Endothelial cell of umbilical vein (primary cell): ENCODE data around the gene AMH. TPM values are rescaled to one million over a fixed set of nuclear protein-coding genes. Genes with fewer than 3 reads are reported as not detected.

Source experiments
- BruUV-seq: library from RNA; stranded (reverse); fragments of 400-500 nt; replicated peaks from 2 replicates; lab custom pipeline; 2021; lab: Mats Ljungman, UMichigan
- CTCF ChIA-PET: fragments of 300-600, 350-600 bp; sonication (Branson Sonifier 250); formaldehyde crosslinking; loops from one replicate; lab custom pipeline; 2021; ENCODE audit warnings: antibody characterized with exemption, inconsistent platforms; lab: Charles Lee
- POLR2A ChIA-PET: fragments of 300-600, 350-600 bp; sonication (Branson Sonifier 250); formaldehyde crosslinking; loops from one replicate; lab custom pipeline; 2021; ENCODE audit warnings: antibody characterized with exemption, inconsistent platforms; lab: Charles Lee
- DNase-seq: peaks from one replicate; pipeline ENCODE4 v3.0.0-alpha.2; 2011; ENCODE audit warnings: low read depth, low spot score
- FAIRE-seq: peaks from 2 replicates; lab custom pipeline; 2011; peaks lifted over from hg19 to GRCh38; lab: Jason Lieb, UNC
- H2AFZ ChIP-seq: 2 replicates; pipeline ENCODE4 v1.6.0; 2012; ENCODE audit warnings: low read depth, low read length, control low read depth, inconsistent platforms
- H3K27ac ChIP-seq: 2 replicates; pipeline ENCODE4 v1.5.1; 2011; ENCODE audit warnings: low read depth, mild to moderate bottlenecking, control low read depth, low read length, moderate library complexity; ENCODE audit not compliant: insufficient read depth
- H3K27me3 ChIP-seq, 2 experiments: 2 replicates each; pipeline versions ENCODE4 v1.6.0 to v1.6.1; 2011; ENCODE audit warnings: low read length in 2 of 2, mixed read lengths in 1 of 2; ENCODE audit not compliant: control insufficient read depth in 2 of 2, insufficient read depth in 2 of 2
- H3K36me3 ChIP-seq, 2 experiments: 2 replicates in 1 of 2; 3 replicates in 1 of 2; pipeline ENCODE4 v1.5.1; 2011; ENCODE audit warnings: low read length in 2 of 2, mild to moderate bottlenecking in 1 of 2, moderate library complexity in 1 of 2; ENCODE audit not compliant: control insufficient read depth in 2 of 2, insufficient read depth in 2 of 2; ENCODE audit errors: extremely low read depth in 1 of 2
- H3K4me1 ChIP-seq: 3 replicates; pipeline ENCODE4 v1.5.1; 2011; ENCODE audit warnings: mild to moderate bottlenecking, low read length; ENCODE audit not compliant: control insufficient read depth, insufficient read depth; ENCODE audit errors: extremely low read depth
- H3K4me2 ChIP-seq: 2 replicates; pipeline ENCODE4 v1.6.1; 2011; ENCODE audit warnings: low read length, control low read depth, mixed read lengths; ENCODE audit not compliant: insufficient read depth
- H3K4me3 ChIP-seq, 3 experiments: fragments of 200-600 bp in 1 of 3; sonication (generic), shearing (Covaris generic) in 1 of 3; replicated peaks in 1 of 3; 2 replicates each; pipeline ENCODE4 v1.5.1; 2011 to 2016; ENCODE audit warnings: control low read depth in 3 of 3, low read length in 3 of 3, mild to moderate bottlenecking in 2 of 3, inconsistent platforms in 1 of 3, low read depth in 1 of 3, moderate library complexity in 1 of 3; ENCODE audit not compliant: insufficient read depth in 1 of 3
- H3K79me2 ChIP-seq: 2 replicates; pipeline ENCODE4 v1.6.0; 2012; ENCODE audit warnings: low read length, inconsistent platforms; ENCODE audit not compliant: control insufficient read depth, insufficient read depth
- H3K9ac ChIP-seq: replicated peaks from 2 replicates; pipeline ENCODE3; 2011; ENCODE audit warnings: low read length, control low read depth; ENCODE audit not compliant: insufficient read depth; ENCODE audit errors: extremely low read depth
- H3K9me1 ChIP-seq: replicated peaks from 3 replicates; pipeline ENCODE4 v1.6.0; 2011; ENCODE audit warnings: mild to moderate bottlenecking, low read length; ENCODE audit not compliant: control insufficient read depth, insufficient read depth; ENCODE audit errors: extremely low read depth
- H3K9me3 ChIP-seq: replicated peaks from 2 replicates; pipeline ENCODE4 v1.5.1; 2012; ENCODE audit warnings: low read length, inconsistent platforms; ENCODE audit not compliant: control insufficient read depth, insufficient read depth
- H4K20me1 ChIP-seq: replicated peaks from 2 replicates; pipeline ENCODE3; 2011; ENCODE audit warnings: mild to moderate bottlenecking, low read length; ENCODE audit not compliant: control insufficient read depth, insufficient read depth; ENCODE audit errors: extremely low read depth
- EZH2 ChIP-seq: IDR thresholded peaks from 2 replicates; pipeline ENCODE4 v1.6.1; 2012; ENCODE audit warnings: borderline replicate concordance, low read depth, mild to moderate bottlenecking, moderate library complexity, low read length, inconsistent platforms; ENCODE audit not compliant: severe bottlenecking
- FOS ChIP-seq: IDR thresholded peaks from 2 replicates; pipeline ENCODE4 v1.6.1; 2011; ENCODE audit warnings: mild to moderate bottlenecking, low read length, moderate library complexity, borderline replicate concordance; ENCODE audit not compliant: insufficient read depth
- GATA2 ChIP-seq: IDR thresholded peaks from 2 replicates; pipeline ENCODE4 v1.7.0; 2011; ENCODE audit warnings: low read depth, mild to moderate bottlenecking, moderate library complexity, mixed read lengths, low read length; ENCODE audit not compliant: insufficient read length, insufficient read depth
- JUN ChIP-seq: IDR thresholded peaks from 2 replicates; pipeline ENCODE4 v1.6.1; 2011; ENCODE audit warnings: borderline replicate concordance, low read depth; ENCODE audit not compliant: insufficient read length, insufficient read depth
- MYC ChIP-seq: IDR thresholded peaks from one replicate; pipeline ENCODE4 v1.6.1; 2011; ENCODE audit warnings: mild to moderate bottlenecking, low read depth, low read length
- POLR2A ChIP-seq: IDR thresholded peaks from 2 replicates; pipeline ENCODE4 v1.6.1; 2012; ENCODE audit warnings: low read depth, mild to moderate bottlenecking, control low read depth, low read length
- POLR2AphosphoS5 ChIP-seq: IDR thresholded peaks from 2 replicates; pipeline ENCODE4 v1.6.1; 2012; ENCODE audit warnings: low read depth, mild to moderate bottlenecking, control low read depth, low read length, moderate library complexity; ENCODE audit not compliant: insufficient read depth
- dilution Hi-C: fragments of 300-500 bp; cut with MboI; formaldehyde crosslinking; loops from one replicate; pipeline ENCODE4 v1.15.0; 2019; ENCODE audit warnings: low sequenced_read_pairs; ENCODE audit not compliant: extremely low pct_ligation_motif_present
- intact Hi-C: fragments of 100-400 bp; cut with micrococcal nuclease; formaldehyde crosslinking; loops from one replicate; pipeline ENCODE4 v1.10.0; 2022
- polyA plus RNA-seq, 4 experiments: library from polyadenylated mRNA; depleted of rRNA in 3 of 4; stranded (reverse) in 3 of 4; unstranded in 1 of 4; fragments of >200 nt; gene quantifications; 2 replicates each; pipeline versions ENCODE4 v1.2.1 to v1.2.3, GENCODE V29; 2011 to 2012; ENCODE audit warnings: missing spikeins in 1 of 4
- total RNA-seq: library from RNA; stranded (reverse); gene quantifications from 2 replicates; pipeline ENCODE4 v1.2.3, GENCODE V29; 2021
- TF ChIP-seq, protein P1 (sequence below): IDR thresholded peaks from 2 replicates; pipeline ENCODE4 v1.6.1; 2011; ENCODE audit not compliant: insufficient read depth, insufficient read length
- TF ChIP-seq, protein P2 (sequence below), 2 donors: IDR thresholded peaks; 1 replicate in 1 of 2; 2 replicates in 1 of 2; pipeline ENCODE4 v1.5.1; 2011; ENCODE audit warnings: low read length in 2 of 2, mild to moderate bottlenecking in 2 of 2, moderate library complexity in 2 of 2, control low read depth in 1 of 2, inconsistent platforms in 1 of 2, low read depth in 1 of 2; ENCODE audit not compliant: insufficient read depth in 1 of 2; ENCODE audit errors: extremely low read depth in 1 of 2

The AMH gene
- total and polyA plus RNA-seq, 2 donors (not counting 3 experiments of a cell fraction or from before 2014, with no cell fraction given): 3.3 to 9.6 TPM

DNA sequence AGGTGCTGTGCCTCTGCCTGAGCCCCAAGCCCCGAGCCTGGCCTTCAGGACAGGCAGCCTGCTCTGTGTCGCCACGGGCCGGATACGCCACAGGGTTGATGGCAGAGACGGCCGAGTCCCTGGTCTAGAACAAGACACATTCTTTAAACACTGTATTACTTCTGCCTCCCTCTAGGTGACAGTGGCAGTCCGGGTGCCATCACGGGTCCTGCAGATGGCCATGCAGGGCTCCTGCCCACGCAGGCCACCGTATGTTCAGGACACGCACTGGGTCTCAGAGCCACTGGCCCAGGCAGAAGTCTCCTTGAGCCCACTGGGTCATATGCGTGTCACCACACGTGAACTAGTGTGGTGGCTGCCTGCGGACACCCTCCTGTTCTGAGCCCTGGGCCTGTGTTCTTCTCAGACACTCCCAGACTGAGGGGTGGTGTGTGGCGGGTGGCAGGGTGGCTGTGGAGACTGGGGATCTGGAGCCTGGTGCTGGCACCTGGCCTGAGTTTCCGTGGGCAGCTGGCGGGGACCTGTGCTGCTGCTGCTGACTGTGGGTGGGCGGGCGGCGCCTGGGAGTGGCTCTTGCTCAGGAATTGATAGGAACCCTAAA, 17.4 kb upstream of the AMH start:
- Histone ChIP-seq H2AFZ (no peak overlapping the region), H3K4me1 (peaks cover 4% of the 10 kb centered on the region), H3K9me3 (no peaks in the 10 kb centered on the region), H3K27me3 (no peaks in the 10 kb centered on the region), H3K27ac (no peak overlapping the region), H3K9me1 (no peaks in the 10 kb centered on the region), H3K79me2 (peaks cover 30% of the 10 kb centered on the region), H3K4me3 (no peak overlapping the region), H3K36me3 (peaks cover 0 to 31% of the 10 kb centered on the region in 2 experiments), H3K9ac (no peak overlapping the region), H4K20me1 (no peaks in the 10 kb centered on the region), H3K4me2 (no peak overlapping the region)
- DNase-seq (no peak), FAIRE-seq (peak; percentile 59)
- CTCF ChIA-PET: interaction anchor here (3.0 kb wide), 1 partner anchor 76 kb away, joined by 17 read pairs; no protein-coding TSS in a partner anchor
- intact Hi-C loops: no loop called here
- no TSS peak for BruUV-seq
- POLR2A ChIA-PET: interaction anchor here (0.5 kb wide), 1 partner anchor 73 kb away, joined by 3 read pairs; no protein-coding TSS in a partner anchor
- TF ChIP-seq POLR2AphosphoS5: peak; percentile 37
- TF ChIP-seq, protein P1, sequence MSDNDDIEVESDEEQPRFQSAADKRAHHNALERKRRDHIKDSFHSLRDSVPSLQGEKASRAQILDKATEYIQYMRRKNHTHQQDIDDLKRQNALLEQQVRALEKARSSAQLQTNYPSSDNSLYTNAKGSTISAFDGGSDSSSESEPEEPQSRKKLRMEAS: no peak
- dilution Hi-C loops: no loop called here

DNA sequence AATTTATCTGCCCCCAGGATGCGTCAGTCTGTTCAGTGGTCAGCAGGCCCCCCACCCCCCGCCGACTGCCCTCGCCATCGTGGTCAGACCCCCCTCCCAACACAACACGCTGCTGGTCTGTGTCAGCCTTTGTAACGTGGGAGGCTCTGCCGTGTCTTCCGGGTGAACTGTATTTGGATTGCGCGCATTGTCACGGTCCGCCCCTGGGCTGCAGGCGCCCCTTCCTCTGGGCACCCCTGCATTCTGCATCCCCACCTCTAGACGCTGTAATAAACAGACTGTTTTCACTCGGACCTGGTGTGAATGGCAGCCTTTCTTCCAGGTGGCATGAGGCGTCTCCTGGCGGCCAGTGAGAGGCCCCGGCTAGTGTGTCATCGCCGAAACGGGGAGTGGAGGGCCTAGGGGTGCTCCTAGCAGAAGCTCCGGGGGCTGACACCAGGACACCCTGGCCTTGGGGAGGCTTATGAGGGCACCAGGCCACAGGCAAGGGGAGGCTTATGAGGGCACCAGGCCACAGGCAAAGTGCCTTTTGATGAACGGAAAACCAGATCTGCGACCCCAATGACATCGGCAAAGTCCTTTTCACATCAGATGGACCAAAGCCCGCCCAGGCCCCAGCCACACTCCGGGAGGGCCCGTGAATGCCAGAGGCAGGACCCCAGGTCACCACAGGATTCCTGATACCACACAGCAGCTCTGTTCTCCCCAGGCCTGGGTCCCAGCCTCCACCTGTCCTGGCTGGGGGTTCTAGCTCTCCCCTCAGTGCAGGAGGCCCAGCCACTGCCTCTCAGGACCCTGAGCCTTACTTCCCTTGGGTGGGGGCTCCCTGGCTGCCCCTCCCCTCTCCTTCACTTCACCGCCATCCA, 16.6 kb upstream of the AMH start:
- CTCF ChIA-PET: interaction anchor here (3.0 kb wide), 1 partner anchor 77 kb away, joined by 17 read pairs; no protein-coding TSS in a partner anchor
- H3K27ac ChIP-seq: no peak overlapping the region
- TF ChIP-seq POLR2A: no peak
- TF ChIP-seq FOS: no peak
- TF ChIP-seq POLR2AphosphoS5: no peak
- TF ChIP-seq, protein P1: no peak
- TF ChIP-seq GATA2: no peak
- TF ChIP-seq, protein P2, sequence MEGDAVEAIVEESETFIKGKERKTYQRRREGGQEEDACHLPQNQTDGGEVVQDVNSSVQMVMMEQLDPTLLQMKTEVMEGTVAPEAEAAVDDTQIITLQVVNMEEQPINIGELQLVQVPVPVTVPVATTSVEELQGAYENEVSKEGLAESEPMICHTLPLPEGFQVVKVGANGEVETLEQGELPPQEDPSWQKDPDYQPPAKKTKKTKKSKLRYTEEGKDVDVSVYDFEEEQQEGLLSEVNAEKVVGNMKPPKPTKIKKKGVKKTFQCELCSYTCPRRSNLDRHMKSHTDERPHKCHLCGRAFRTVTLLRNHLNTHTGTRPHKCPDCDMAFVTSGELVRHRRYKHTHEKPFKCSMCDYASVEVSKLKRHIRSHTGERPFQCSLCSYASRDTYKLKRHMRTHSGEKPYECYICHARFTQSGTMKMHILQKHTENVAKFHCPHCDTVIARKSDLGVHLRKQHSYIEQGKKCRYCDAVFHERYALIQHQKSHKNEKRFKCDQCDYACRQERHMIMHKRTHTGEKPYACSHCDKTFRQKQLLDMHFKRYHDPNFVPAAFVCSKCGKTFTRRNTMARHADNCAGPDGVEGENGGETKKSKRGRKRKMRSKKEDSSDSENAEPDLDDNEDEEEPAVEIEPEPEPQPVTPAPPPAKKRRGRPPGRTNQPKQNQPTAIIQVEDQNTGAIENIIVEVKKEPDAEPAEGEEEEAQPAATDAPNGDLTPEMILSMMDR (IDR thresholded peaks at IDR 0.05; ENCODE audit: extremely low read depth in 1 of 2, insufficient read depth in 1 of 2, low read depth in 1 of 2, low read length in 2 of 2): no peak
- TF ChIP-seq EZH2: no peak
- no peak for TF ChIP-seq JUN
- TF ChIP-seq MYC: no peak

More for the DNA sequence above, 16.6 kb upstream of the AMH start:
- dilution Hi-C loops (no loop called here), intact Hi-C loops (no loop called here)
- H3K9me3 ChIP-seq: no peaks in the 10 kb centered on the region
- POLR2A ChIA-PET: no interaction called here
- no peaks in the 10 kb centered on the region for H4K20me1 ChIP-seq
- H3K27me3 ChIP-seq: no peaks in the 10 kb centered on the region
- no TSS peak for BruUV-seq
- peaks cover 6% of the 10 kb centered on the region for H3K4me1 ChIP-seq
- no peak overlapping the region for H3K4me2 ChIP-seq
- no peak overlapping the region for H3K9ac ChIP-seq
- no peak overlapping the region for H3K4me3 ChIP-seq
- H3K9me1 ChIP-seq: no peaks in the 10 kb centered on the region
- no peak for FAIRE-seq
- H3K79me2 ChIP-seq: peaks cover 36% of the 10 kb centered on the region
- no peak for DNase-seq
- no peak overlapping the region for H2AFZ ChIP-seq
- peaks cover 0 to 31% of the 10 kb centered on the region in 2 experiments for H3K36me3 ChIP-seq
